Stimulated activated CD4-positive, alpha-beta T cell treated with anti-CD3 and anti-CD28 coated beads, Interleukin-4, amount 100 ng/mL, for 24 hours (primary cell): Measurements from ENCODE around the gene AUNIP.
"Not testable (repeated sequence)": the region's sequence is repeated elsewhere in the genome, so short reads cannot be mapped to it uniquely, and the experiment has no call there.

Experiments used
- DNase-seq: peaks from one replicate; pipeline ENCODE4 v3.0.0-alpha.2; 2020

AUNIP gene

GRCh38 chr1:25862785-25863485, 3.7 kb upstream of the AUNIP start:
- no peak for DNase-seq

GRCh38 chr1:25861316-25862286, 2.3 kb upstream of the AUNIP start:
- no peak for DNase-seq

- no peak for DNase-seq
Measured at GRCh38 chr1:25858494-25858893, 763 bp downstream of the AUNIP start.

- DNase-seq: no peak
Measured at GRCh38 chr1:25856856-25857255, 2.4 kb downstream of the AUNIP start.

- no peak for DNase-seq
Measured at GRCh38 chr1:25854554-25854953, 4.7 kb downstream of the AUNIP start.

GRCh38 chr1:25848531-25848930, 10.7 kb downstream of the AUNIP start:
- DNase-seq: no peak

GRCh38 chr1:25847929-25848328, 11.3 kb downstream of the AUNIP start:
- DNase-seq: no peak

GRCh38 chr1:25845664-25846063, 13.6 kb downstream of the AUNIP start:
- no peak for DNase-seq

GRCh38 chr1:25844536-25845337, 14.5 kb downstream of the AUNIP start:
- DNase-seq: no peak

GRCh38 chr1:25843483-25843882, 15.8 kb downstream of the AUNIP start:
- no peak for DNase-seq

- DNase-seq: not testable (repeated sequence)
Measured at GRCh38 chr1:25839808-25840207, 19.4 kb downstream of the AUNIP start.

GRCh38 chr1:25837262-25837875, 21.9 kb downstream of the AUNIP start:
- DNase-seq: no peak

- DNase-seq: no peak
Measured at GRCh38 chr1:25836695-25837094, 22.6 kb downstream of the AUNIP start.

- DNase-seq: no peak
Measured at GRCh38 chr1:25834894-25835293, 24.4 kb downstream of the AUNIP start.

GRCh38 chr1:25833158-25833557, 26.1 kb downstream of the AUNIP start:
- DNase-seq: no peak

GRCh38 chr1:25832336-25833037, 26.8 kb downstream of the AUNIP start:
- DNase-seq: no peak

GRCh38 chr1:25831569-25832196, 27.6 kb downstream of the AUNIP start:
- DNase-seq: no peak

- no peak for DNase-seq
Measured at GRCh38 chr1:25829046-25829445, 30.2 kb downstream of the AUNIP start.

GRCh38 chr1:25828491-25828890, 30.8 kb downstream of the AUNIP start:
- DNase-seq: no peak

GRCh38 chr1:25826571-25826970, 32.7 kb downstream of the AUNIP start:
- DNase-seq: no peak

- no peak for DNase-seq
Measured at GRCh38 chr1:25825605-25826004, 33.7 kb downstream of the AUNIP start.
